Fibroblast of the conjunctiva (primary cell): ENCODE data around the gene CLCA2.

ENCODE experiments used
- DNase-seq: peaks from one replicate; pipeline ENCODE4 v3.0.0-alpha.2; 2010; ENCODE audit warnings: low read depth

CLCA2 gene, protein sequence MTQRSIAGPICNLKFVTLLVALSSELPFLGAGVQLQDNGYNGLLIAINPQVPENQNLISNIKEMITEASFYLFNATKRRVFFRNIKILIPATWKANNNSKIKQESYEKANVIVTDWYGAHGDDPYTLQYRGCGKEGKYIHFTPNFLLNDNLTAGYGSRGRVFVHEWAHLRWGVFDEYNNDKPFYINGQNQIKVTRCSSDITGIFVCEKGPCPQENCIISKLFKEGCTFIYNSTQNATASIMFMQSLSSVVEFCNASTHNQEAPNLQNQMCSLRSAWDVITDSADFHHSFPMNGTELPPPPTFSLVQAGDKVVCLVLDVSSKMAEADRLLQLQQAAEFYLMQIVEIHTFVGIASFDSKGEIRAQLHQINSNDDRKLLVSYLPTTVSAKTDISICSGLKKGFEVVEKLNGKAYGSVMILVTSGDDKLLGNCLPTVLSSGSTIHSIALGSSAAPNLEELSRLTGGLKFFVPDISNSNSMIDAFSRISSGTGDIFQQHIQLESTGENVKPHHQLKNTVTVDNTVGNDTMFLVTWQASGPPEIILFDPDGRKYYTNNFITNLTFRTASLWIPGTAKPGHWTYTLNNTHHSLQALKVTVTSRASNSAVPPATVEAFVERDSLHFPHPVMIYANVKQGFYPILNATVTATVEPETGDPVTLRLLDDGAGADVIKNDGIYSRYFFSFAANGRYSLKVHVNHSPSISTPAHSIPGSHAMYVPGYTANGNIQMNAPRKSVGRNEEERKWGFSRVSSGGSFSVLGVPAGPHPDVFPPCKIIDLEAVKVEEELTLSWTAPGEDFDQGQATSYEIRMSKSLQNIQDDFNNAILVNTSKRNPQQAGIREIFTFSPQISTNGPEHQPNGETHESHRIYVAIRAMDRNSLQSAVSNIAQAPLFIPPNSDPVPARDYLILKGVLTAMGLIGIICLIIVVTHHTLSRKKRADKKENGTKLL

DNA sequence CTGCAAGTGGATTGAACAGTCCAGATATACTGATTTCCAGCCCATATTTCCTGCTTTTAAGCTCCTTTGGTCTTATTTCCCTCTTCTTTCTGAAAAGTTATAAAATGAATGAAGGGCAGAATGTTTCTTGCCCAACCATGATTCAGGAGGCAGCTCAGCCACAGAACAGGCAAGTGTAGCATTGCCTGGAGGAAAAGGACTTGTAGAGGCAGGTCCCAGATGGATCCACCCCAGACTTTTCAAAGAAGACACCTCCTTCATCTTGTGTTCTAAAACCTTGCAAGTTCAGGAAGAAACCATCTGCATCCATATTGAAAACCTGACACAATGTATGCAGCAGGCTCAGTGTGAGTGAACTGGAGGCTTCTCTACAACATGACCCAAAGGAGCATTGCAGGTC, at the start of gene CLCA2:
Gene CLCA2, plus strand, starts transcription at position 299 of the 400 bp plus-strand sequence. Its CDS starts 77 bp downstream, at position 376.
- DNase-seq = no peak

DNA sequence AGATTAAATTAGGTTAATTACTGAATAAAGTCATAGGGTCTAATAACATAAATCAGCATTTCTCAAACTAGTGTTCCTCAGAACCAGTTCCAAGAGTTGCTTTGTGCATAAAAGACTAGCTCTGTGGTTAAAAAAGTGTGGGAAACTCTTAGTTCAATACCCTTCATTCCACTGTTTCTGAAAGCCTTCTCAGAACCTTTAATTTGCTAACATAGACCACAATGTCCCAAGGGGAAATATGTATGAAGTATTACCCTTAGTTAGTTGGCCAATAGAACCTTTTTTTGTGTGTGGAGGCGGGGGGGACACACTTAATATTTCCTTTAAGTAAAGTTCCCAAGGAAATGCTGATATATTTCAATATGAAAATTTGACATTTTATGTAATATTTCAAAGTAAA, 48.3 kb upstream of the CLCA2 start:
- no peak for DNase-seq

DNA sequence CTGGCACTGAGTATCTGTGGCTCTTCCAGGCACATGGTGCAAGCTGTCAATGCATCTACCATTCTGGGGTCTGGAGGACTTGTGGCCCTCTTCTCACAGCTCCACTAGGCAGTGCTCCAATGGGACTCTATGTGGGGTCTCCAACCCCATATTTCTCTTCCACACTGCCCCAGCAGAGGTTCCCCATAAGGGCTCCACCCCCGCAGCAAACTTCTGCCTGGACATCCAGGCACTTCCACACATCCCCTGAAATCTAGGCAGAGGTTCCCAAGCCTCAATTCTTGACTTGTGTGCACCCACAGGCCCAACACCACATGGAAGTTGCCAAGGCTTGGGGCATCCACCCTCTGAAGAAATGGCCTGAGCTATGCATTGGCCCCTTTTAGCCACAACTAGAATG, 46.6 kb upstream of the CLCA2 start:
- no peak for DNase-seq

DNA sequence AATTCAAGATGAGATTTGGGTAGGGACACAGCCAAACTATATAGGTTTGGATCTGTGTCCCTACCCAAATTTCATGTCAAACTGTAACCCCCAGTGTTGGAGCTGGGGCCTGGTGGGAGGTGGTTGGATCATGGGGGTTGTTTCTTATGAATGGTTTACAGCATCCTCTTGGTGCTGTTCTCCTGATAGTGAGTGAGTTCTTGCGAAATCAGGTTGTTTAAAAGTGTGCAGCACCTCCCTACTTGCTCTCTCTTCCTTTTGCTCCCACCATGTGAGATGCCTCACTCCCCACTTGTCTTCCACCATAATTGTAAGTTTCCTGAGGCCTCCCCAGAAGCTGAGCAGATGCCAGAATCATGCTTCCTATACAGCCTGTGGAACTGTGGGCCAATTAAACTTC, 45.2 kb upstream of the CLCA2 start:
- DNase-seq = no peak

DNA sequence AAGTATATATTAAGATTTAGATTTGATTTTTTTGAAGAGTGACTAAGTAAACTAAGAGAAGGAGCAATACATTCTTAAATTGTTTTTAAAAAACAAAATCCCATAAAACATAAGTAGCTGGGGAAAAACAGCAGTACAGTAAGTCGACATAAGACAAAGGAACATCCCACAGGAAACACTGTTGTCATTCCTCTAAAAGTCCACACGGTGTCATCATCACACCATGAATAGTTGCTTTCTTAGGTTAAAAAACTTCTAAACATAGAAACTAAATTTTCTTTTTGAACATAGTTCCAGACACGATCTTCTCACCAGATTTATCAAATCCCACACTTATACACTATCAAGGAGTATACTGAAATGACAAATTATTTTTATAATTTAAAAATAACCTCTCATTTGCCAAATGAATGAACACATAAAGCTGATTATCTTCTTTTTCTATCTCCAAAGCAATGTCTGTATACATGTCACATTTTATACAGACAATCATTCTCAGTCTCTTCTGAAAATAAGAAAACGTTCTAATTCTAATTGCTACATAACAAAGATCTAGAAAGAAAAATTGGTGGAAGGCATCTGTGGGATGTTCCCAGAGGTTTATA, 43.6 kb upstream of the CLCA2 start:
- DNase-seq = peak; percentile 88

DNA sequence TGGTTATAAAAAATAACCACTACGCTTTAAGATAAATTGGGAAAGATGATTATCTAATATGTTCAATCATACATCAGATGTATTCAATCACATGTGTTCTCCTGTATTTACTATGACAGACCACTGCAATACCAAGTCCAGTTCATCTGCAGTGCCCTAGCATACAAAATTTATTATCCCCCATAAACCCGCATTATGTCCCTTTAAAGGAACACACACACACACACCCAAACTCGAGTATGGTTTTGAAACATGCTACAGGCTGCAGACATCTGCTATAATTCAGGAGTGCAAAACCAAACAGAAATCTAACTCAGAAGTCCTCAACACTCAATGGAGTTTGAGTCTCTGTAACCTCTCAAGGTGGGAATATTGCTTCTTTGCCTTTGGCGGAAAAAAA, 42.7 kb upstream of the CLCA2 start:
- no peak for DNase-seq

DNA sequence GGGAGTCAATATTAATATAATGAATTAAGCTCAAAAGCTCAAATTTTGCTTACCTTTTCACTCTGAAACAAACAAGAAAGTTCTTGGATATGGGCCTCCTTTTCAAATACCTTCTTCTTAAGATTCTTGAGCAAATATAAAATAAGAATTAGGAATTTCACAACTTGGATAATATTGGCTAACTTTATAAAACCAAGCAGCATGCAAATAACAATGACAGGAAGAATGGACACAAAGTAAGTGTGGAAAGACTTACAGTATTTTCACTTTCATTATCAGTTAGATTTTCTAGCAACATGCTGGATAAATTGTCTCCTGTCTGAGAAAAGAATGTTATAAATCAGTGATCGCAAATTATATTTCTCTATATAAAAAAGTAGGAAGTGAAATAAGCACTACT, 41.1 kb upstream of the CLCA2 start:
- no peak for DNase-seq

DNA sequence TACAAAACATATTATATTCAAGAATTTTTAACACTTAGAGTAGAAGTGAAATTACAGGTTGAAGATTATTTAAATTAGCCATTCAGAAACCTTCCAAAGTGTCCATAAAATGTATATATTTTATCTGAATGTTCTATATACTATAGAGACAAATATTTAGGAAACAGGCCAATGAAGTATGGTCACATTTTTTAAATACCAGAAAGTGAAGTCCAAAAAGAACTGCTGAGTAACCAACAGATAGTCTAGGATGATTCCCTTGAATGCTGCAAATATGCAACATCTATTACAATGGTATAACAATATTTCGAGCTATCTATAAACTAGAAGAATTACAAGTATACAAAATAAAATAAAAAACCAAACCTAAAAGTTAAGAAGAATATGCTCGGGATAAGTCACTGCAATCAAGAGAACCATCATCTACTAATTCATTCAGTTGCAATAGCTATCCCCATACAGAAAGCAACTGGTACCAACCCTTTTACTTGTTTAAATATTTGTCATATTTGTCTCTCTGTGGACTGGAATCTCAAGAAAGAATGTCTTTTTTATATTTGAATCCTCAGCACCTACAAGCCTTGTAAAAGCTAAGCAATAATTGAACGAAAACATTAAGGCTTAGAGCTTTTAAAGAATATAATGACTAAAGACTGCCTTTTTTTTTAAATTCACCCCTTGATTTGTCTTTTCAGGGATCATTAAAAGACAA, 35.9 kb upstream of the CLCA2 start:
- DNase-seq = no peak

DNA sequence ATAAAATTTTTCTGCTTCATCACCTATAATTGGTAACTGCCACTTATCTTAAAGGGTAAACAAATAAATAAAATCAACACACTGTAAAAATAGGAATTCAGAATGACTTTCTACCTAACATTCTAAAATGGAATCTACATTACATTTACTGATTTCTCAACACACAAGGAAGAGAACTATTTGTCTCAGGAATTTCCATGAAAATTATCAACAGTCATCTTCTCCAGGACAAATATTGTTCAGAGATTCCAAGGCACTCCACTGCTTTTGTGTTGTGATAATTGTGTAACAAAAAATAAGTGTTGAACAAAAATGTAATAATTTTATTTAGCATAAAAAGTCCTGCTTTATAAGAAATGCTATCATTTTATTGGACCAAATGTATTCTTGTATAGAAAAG, 35.2 kb upstream of the CLCA2 start:
- no peak for DNase-seq

DNA sequence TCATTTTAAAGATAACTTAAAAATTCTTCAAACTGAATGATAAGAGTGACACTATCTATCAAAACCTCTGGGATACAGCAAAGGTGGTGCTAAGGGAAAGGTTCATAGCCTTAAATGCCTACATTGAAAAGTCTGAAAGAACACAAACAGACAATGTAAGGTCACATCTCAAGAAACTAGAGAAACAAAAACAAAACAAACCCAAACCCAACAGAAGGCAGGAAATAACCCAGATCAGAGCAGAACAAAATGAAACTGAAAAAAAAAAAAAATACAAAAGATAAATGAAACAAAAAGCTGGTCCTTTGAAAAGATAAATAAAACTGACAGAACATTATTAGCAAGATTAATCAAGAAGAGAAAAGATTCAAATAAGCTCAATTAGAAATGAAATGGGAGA, 34.7 kb upstream of the CLCA2 start:
- no peak for DNase-seq

DNA sequence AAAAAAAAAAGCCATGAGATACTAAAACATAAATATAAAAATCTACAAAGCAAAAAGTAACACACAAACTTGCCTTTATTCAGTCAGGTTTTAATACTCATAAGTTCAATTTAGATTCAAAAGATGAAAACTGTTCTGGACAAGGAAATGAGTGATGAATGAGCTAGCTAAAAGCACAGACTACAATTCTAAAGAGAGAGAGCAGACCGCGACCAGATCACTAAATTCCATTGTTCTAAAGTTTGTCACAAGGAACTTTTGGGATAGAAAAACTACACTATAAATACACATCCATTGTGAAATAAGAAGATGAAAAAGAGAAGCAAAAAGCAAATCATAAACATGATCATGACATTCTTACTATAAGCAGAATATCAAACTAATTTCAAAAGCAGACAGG, 29.6 kb upstream of the CLCA2 start:
- no peak for DNase-seq

DNA sequence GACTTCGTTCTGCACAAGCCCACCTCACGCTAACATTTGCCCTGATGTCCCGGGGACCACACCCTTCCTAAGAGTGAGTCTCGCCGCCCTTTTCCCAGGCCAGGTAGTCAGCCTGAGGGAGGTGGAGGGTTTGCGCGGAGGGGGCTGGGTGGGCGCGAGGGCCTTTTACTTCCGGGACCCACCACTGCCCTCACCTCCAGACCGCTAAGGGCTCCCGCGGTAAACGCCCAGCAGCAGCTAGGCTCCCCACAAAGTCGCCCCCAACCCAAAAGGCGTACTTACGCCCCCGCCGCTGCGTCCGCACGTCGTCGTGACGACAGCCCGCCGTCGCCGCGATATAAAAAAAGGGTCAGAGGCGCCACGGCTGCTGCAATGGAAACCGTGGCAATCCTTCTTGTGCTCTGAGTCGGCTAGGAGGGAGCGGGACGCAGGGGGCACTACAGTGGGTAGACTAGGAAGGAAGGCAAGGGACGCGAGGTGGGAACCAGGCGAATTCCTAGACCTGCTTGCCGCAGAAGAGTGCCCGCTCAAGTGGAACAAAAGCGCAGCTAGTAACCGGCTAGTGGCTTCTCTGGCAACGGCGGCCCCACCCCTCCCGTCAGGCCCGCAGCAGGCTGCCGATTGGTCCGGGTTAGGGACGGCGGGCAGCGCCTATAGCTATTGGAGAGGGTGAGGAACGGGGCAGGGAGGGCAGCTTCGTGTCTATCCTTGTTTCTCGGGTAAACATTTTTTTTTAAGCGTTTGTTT, 28.0 kb upstream of the CLCA2 start, which contains the start of gene ODF2L:
Gene ODF2L, minus strand, starts transcription at position 573 of the 747 bp plus-strand sequence. CDS start 9,296 bp downstream, outside the sequence.
- peak; percentile 76 for DNase-seq

DNA sequence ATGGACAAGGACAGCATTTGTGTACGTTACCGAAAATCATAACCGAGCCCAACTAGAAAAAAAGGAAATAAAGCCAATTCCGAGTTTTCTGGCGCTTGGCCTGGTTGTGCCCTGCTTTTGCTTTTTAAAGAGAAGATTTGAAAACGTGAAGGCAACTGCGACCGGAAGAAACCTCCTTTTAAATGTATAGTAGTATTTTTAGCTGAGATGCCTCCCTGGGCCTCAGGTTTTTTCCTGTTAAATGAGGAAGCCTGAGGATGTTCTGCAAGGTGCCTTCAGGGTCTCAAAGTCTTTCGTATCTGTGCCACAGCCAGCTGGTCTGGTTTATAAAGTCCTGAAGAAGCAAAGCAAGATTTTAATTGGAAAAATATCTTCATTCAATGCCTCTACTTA, 27.5 kb upstream of the CLCA2 start:
- no peak for DNase-seq

DNA sequence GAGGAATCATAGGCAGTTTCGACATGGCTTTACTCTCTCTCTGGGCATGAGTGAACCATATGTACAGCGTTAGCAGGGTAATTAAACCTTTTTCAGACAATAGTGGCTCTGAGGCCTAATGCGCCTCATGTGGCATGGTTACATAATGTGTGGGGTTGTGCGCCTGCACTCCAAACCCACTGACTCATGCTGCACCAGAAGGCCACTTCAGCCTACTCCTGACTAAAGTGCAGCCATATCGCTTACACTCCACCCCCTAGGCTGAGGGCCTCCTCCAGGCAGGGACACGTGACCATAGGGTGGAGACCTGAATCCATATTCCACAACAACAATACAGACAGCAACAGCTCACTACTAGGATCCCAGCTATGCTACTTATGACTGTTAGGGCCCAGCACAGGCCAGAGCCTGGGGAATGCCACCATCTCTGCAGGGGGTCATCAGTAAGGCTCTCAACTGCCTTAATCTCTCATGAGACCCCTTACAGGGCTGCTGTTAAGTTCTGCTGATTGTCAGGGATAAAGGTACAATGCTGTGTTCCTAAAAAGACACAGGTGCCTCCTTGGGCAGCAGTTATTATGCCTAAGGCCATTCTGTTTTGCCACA, 14.5 kb upstream of the CLCA2 start:
- no peak for DNase-seq

DNA sequence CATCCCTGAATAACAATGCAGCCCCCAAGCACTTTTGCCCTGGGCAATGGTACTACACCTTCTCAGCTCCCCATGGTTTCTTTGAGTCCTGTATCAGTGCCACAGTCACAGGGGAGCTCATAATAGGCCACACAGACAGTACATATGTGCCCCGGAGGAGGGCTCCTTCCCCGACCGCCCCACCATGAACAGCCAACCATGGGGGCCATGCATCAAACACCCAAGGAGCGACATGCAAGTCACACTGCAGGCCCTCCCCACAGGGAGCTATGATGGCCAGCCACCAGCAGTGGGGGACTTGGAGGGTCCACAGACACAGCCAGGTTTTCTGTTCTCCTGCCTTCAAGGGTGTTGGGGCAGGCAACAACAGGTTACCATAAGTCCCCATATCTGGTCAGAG, 13.1 kb upstream of the CLCA2 start:
- no peak for DNase-seq

DNA sequence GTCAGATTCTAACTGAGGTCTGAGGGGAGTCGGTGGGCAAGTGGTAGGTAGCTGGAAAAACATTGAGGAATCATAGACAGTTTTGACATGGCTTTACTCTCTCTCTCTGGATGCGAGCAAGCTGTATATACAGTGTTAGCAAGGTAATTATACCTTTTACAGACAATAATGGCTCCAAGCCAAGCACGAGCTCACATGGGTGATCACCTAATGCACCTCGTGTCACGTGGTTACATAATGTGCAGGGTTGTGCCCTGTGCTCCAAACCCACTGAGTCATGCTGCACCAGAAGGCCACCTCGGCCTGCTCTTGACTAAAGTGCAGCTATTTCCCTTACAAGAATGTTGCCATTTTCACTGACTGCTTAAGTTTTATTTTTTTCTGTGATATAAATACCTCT, 7.6 kb upstream of the CLCA2 start:
- DNase-seq = no peak

DNA sequence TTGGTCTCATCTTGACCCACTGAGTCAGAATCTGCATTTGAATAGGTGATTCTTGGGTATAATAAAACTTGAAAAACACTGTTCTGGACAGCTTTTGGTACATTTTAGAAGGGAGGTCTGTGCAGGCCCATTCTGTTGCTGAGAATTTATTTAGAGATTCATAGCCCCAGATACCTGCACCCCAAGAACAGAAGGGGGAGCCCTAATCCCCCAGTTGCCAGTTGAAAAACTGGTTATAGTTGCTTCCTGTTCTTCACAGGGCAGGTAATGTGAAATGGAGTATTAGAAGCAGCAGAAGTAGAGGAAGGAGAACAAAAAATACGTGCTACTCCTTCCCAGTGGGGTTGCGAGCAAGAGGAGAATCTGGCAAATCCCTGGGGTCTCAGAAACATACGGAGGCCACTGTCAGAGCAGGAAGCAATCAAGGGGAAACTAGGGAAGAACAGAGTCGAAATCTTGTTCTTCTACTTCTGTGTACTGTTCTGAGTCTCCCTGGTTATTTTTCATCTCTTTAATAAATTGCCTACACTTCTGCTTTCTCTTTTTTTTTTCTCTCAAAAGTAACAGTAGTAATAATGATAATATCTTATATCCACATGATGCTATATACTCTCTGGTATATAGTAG, 4.6 kb upstream of the CLCA2 start:
- no peak for DNase-seq

DNA sequence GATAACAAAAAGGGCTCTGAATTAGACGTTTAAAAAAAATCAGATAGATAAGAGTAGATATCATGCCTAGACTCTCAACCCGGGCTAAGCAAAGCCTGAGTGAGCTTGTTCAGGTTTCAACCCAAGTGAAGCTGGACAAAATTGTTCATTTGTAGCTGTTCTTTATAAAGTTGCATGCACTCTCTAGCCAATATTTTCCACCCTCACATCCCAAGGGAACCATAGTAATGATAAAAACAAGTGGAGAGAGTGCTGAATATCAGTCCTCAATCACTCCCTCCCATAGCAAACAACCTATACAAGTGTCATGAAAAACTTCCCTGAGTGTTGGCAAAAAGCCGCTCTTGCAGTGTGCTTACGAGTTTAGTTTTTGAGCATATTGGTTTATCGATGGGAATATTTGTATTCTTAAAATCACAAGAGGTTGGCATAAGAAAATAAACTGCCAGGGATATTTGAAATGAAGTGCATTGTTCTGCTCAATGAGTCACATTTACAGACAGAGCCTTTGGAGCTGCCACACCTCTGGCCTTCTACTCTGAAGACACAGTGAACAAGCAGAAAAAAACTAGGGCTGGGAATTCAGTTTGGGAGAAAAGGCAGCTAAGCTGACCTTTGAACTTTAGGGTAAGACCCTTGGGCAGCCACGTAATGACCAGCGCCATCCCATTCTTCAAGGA, 2.2 kb upstream of the CLCA2 start:
- no peak for DNase-seq

DNA sequence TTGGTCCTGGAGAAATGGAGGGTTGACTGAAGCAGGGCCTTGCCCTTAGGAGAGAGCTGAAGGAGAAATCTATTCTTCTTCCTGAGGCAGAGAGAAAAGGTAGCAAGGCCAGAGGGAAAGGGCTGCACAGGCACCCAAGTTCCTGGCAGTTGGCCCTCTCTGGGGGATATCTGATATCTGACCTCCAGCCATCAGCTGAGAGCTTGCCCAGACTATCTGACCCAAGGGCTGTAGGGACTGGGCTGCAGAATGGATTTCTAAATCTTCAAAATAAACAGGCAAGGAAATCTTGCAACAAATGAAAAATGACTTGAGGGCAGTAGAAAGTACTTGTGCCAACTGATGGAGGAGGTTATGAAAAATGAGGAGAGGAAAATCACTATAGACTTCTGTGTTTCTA, 498 bp upstream of the CLCA2 start:
- no peak for DNase-seq
